ENCODE results near the gene SLC24A2.

SLC24A2 gene

DNA sequence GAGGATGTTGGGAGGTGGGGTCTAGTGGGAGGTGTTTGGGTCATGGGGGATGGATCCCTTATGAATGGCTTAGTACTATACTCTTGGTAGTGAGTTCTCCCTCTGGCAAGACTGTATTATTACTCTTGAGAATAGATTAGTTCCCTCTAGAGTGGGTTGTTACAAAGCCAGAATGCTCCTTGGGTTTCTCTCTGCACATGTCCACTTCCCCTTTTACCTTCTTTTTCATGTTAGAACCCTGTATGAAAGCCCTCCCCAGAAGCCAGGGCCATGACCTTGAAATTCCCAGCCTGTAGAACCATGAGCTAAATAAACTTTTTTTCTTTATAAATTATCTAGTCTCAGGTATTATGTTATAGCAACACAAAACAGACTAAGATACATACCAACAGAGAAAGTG, 31.1 kb downstream of the SLC24A2 start:
- FAIRE-seq = no peak

DNA sequence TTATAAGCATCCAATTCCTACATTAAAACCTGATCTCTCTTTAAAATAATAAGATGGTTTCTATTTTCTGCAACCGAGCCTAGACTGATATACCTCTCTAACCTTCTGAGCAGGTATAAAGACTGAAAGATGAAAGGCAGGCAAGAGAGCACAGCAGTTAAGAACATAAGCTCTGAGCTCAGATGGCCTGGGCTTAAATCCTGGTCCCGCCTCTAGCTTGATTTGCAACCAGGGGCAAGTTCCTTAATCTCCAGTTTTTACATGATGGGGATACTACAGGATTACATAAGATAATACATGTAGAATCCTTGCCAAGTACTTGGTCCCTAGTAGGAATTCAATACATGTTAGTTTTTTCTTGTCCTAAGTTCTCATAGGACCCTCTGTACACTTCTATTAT, 33.9 kb downstream of the SLC24A2 start:
- FAIRE-seq = no peak

DNA sequence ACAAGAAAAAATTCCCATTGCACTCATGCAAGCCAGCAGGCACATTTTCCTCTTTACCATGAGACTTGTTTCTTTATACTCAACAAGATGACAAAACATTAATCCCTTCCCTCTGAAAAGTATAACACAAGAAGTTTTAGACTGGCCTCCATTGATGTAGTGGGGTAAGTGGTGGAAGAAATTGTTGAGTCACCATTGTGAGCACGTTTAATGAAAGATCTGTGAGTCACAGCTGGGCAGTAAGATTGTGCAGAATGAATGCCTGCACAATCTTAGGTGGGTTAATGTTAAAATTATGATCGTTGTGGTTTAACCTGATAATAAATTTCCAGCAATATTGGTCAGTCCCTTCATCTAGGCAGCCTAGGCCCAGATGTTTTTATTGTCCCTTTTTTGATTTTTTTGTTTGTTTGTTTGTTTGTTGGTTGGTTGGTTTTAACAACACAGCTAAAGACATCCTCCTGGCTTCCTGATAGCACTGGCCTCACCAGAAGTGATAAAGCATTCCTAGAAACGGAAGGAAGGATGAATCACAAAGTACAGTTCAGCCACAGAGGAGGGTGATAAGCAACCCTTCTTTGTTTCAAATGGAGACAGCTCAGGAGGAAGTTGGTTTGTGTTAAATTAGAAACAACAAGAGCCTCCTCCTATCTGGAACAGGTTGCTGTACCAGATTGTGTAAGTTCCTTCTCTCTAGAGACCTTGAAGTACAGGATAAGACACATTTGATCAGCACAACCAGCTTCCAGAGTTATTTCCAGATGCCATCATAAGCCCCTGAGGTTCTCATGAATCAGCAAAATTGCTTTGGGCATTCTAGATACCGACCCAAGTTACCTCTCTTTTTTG, 40.3 kb downstream of the SLC24A2 start:
- FAIRE-seq = no peak

DNA sequence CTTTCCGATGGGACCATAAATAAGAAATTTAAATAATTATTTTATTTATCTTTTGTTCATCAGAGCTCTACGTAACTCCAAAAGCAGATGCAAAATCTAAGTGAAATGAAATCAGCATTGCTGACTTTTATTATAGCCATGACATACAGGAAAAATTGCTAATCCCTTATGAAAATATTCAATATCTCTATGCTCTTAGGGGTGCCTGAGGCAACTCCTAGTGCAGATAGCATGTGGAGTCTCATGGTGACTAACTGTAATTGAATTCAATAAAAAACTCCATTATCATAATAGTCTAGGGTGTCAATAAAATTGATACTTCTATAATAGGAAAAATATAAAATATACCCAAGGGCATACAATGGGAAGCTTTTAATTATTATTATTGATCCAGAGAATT, 42.6 kb downstream of the SLC24A2 start:
- no peak for FAIRE-seq

DNA sequence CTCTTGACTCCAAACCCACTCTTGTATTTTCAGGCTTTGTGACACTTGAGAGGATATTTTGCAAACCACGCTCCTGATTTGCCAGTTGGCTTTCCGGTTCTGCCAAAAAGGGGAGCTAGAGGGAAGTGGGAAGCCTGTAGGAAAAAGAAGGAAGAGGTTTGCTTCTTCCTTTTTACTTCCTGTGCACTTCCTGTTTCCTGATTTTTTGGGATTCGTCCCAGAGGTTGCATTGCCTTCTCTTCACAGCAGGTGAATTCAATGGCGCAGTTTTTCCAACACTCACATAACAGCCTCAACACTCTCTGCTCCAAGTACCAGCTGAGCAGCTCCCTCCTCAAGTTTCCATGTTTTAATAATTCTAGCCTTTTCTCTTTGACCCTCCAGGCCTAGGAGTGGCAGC, 47.7 kb downstream of the SLC24A2 start:
- no peak for FAIRE-seq

Measured in G401.6 (cell line).